HEK293 (cell line): ENCODE data around the gene LARGE1.
A peak's percentile ranks its signal among the peaks of the same experiment; 100 is the strongest.

Experiments used
- CTCF ChIA-PET: fragments of 350-600 bp; formaldehyde crosslinking; extraction: SDS; loops from one replicate; lab custom pipeline; 2021; ENCODE audit warnings: antibody characterized with exemption; lab: Yijun Ruan, JAX
- POLR2A ChIA-PET: fragments of 300-600 bp; formaldehyde crosslinking; extraction: SDS; loops from one replicate; lab custom pipeline; 2020; ENCODE audit warnings: antibody characterized with exemption, inconsistent platforms; lab: Yijun Ruan, JAX
- H3K27ac ChIP-seq: fragments of 200-500 bp; sonication (Bioruptor generic); 2 replicates; pipeline ENCODE4 v1.5.1; 2014; ENCODE audit warnings: low read depth, low read length, control low read depth, inconsistent platforms; ENCODE audit errors: extremely low read depth
- H3K36me3 ChIP-seq, 2 experiments: fragments of 200-500 bp in 1 of 2; sonication (Bioruptor generic) in 1 of 2; 1 replicate in 1 of 2; 2 replicates in 1 of 2; pipeline ENCODE4 v1.5.1; 2014 to 2017; ENCODE audit warnings: inconsistent platforms in 2 of 2, low read length in 2 of 2; ENCODE audit not compliant: control insufficient read depth in 2 of 2, insufficient read depth in 1 of 2
- H3K4me1 ChIP-seq: fragments of 200-500 bp; sonication (Bioruptor generic); 2 replicates; pipeline ENCODE4 v1.5.1; 2014; ENCODE audit warnings: mild to moderate bottlenecking, low read length, inconsistent platforms; ENCODE audit not compliant: control insufficient read depth, insufficient read depth
- H3K4me3 ChIP-seq: 2 replicates; pipeline ENCODE4 v1.5.1; 2011; ENCODE audit warnings: low read depth, mild to moderate bottlenecking, control low read depth, low read length, moderate library complexity
- H3K9me3 ChIP-seq: fragments of 200-500 bp; sonication (Bioruptor generic); 2 replicates; pipeline ENCODE4 v1.5.1; 2014; ENCODE audit warnings: low read depth, low read length, inconsistent platforms; ENCODE audit not compliant: control insufficient read depth, insufficient read depth
- EGR2 ChIP-seq: fragments of 450-650 bp; formaldehyde crosslinking; IDR thresholded peaks from 2 replicates; pipeline ENCODE4 v1.5.1; 2016; ENCODE audit warnings: low read depth, missing biosample characterization, missing genetic modification characterization
- MEIS1 ChIP-seq: sonication (generic); formaldehyde crosslinking; IDR thresholded peaks from 2 replicates; pipeline ENCODE4 v1.8.1; 2022; ENCODE audit warnings: missing genetic modification reagents, mild to moderate bottlenecking, borderline replicate concordance
- SP7 ChIP-seq: fragments of 450-650 bp; formaldehyde crosslinking; IDR thresholded peaks from 2 replicates; pipeline ENCODE4 v1.5.1; 2016; ENCODE audit warnings: missing biosample characterization, missing genetic modification characterization
- ZEB2 ChIP-seq: fragments of 450-650 bp; formaldehyde crosslinking; IDR thresholded peaks from 2 replicates; pipeline ENCODE4 v1.5.1; 2016; ENCODE audit warnings: missing biosample characterization, missing genetic modification characterization
- ZFHX2 ChIP-seq: fragments of 450-650 bp; formaldehyde crosslinking; conservative IDR thresholded peaks from 2 replicates; pipeline ENCODE4 v1.5.1; 2016; ENCODE audit warnings: missing biosample characterization, missing genetic modification characterization
- ZNF202 ChIP-seq: fragments of 450-650 bp; formaldehyde crosslinking; IDR thresholded peaks from 2 replicates; pipeline ENCODE4 v1.5.1; 2016; ENCODE audit warnings: missing biosample characterization, missing genetic modification characterization, borderline replicate concordance
- ZNF211 ChIP-seq: fragments of 450-650 bp; formaldehyde crosslinking; IDR thresholded peaks from 2 replicates; pipeline ENCODE4 v1.5.1; 2016; ENCODE audit warnings: low read depth, missing biosample characterization, missing genetic modification characterization
- ZNF266 ChIP-seq: fragments of 450-650 bp; formaldehyde crosslinking; IDR thresholded peaks from 2 replicates; pipeline ENCODE4 v1.5.1; 2016; ENCODE audit warnings: missing biosample characterization, missing genetic modification characterization, low read depth
- ZNF394 ChIP-seq: fragments of 450-650 bp; formaldehyde crosslinking; IDR thresholded peaks from 2 replicates; pipeline ENCODE4 v1.5.1; 2016; ENCODE audit warnings: missing biosample characterization, missing genetic modification characterization, mild to moderate bottlenecking, moderate library complexity, borderline replicate concordance
- ZNF585B ChIP-seq: fragments of 450-650 bp; formaldehyde crosslinking; IDR thresholded peaks from 2 replicates; pipeline ENCODE4 v1.5.1; 2016; ENCODE audit warnings: missing biosample characterization, missing genetic modification characterization
- ZNF623 ChIP-seq: fragments of 450-650 bp; formaldehyde crosslinking; IDR thresholded peaks from 2 replicates; pipeline ENCODE4 v1.5.1; 2016; ENCODE audit warnings: missing biosample characterization, missing genetic modification characterization
- ZNF701 ChIP-seq: fragments of 450-650 bp; formaldehyde crosslinking; IDR thresholded peaks from 2 replicates; pipeline ENCODE4 v1.5.1; 2016; ENCODE audit warnings: missing biosample characterization, missing genetic modification characterization
- ZNF704 ChIP-seq: fragments of 450-650 bp; formaldehyde crosslinking; IDR thresholded peaks from 2 replicates; pipeline ENCODE4 v1.5.1; 2016; ENCODE audit warnings: missing biosample characterization, missing genetic modification characterization
- ZNF76 ChIP-seq: fragments of 450-650 bp; formaldehyde crosslinking; IDR thresholded peaks from 2 replicates; pipeline ENCODE4; 2016; ENCODE audit warnings: low read depth, missing biosample characterization, missing genetic modification characterization, borderline replicate concordance
- ZNF776 ChIP-seq: fragments of 450-650 bp; formaldehyde crosslinking; IDR thresholded peaks from 2 replicates; pipeline ENCODE4 v1.5.0; 2017; ENCODE audit warnings: missing biosample characterization, missing genetic modification characterization, borderline replicate concordance
- ZSCAN16 ChIP-seq: fragments of 450-650 bp; formaldehyde crosslinking; IDR thresholded peaks from 2 replicates; pipeline ENCODE4 v1.5.1; 2016; ENCODE audit warnings: missing biosample characterization, missing genetic modification characterization
- ZSCAN5A ChIP-seq: fragments of 450-650 bp; formaldehyde crosslinking; IDR thresholded peaks from 2 replicates; pipeline ENCODE4 v1.5.1; 2016; ENCODE audit warnings: missing biosample characterization, missing genetic modification characterization
- TF ChIP-seq, protein P1 (sequence below): fragments of 450-650 bp; formaldehyde crosslinking; IDR thresholded peaks from 2 replicates; pipeline ENCODE4 v1.5.1; 2016; ENCODE audit warnings: missing biosample characterization, missing genetic modification characterization

The LARGE1 gene

GRCh38 chr22:33706100-33706499, 214.2 kb downstream of the LARGE1 start:
- CTCF ChIA-PET: no interaction called here
- Histone ChIP-seq H3K36me3 (no peaks in the 10 kb centered on the region), H3K4me1 (no peaks in the 10 kb centered on the region)
- TF ChIP-seq ZSCAN16 (tag by site-specific recombination): no peak
- no peak for TF ChIP-seq ZNF623 (tag by site-specific recombination)
- peak; percentile 65 for TF ChIP-seq EGR2 (tag by site-specific recombination)
- TF ChIP-seq ZFHX2 (tag by site-specific recombination): peak; percentile 40; the same call in 1 of the 2 replicates
- TF ChIP-seq, all 188 proteins: peak for 2
- POLR2A ChIA-PET: no interaction called here
- H3K4me3 ChIP-seq: no peak overlapping the region
- H3K27ac ChIP-seq: no peak overlapping the region
- no peaks in the 10 kb centered on the region for H3K9me3 ChIP-seq

- TF ChIP-seq MEIS1 (CRISPR knock-in tag) (no peak), ZSCAN5A (tag by site-specific recombination) (no peak), ZEB2 (tag by site-specific recombination) (no peak), ZNF211 (tag by site-specific recombination) (no peak), ZNF585B (no peak), ZNF701 (no peak), ZNF202 (tag by site-specific recombination) (no peak), ZNF76 (no peak), ZNF266 (tag by site-specific recombination) (no peak), ZNF776 (tag by site-specific recombination) (no peak), ZNF704 (tag by site-specific recombination) (no peak), SP7 (tag by site-specific recombination) (no peak), ZNF394 (tag by site-specific recombination) (no peak)
- TF ChIP-seq, protein P1, sequence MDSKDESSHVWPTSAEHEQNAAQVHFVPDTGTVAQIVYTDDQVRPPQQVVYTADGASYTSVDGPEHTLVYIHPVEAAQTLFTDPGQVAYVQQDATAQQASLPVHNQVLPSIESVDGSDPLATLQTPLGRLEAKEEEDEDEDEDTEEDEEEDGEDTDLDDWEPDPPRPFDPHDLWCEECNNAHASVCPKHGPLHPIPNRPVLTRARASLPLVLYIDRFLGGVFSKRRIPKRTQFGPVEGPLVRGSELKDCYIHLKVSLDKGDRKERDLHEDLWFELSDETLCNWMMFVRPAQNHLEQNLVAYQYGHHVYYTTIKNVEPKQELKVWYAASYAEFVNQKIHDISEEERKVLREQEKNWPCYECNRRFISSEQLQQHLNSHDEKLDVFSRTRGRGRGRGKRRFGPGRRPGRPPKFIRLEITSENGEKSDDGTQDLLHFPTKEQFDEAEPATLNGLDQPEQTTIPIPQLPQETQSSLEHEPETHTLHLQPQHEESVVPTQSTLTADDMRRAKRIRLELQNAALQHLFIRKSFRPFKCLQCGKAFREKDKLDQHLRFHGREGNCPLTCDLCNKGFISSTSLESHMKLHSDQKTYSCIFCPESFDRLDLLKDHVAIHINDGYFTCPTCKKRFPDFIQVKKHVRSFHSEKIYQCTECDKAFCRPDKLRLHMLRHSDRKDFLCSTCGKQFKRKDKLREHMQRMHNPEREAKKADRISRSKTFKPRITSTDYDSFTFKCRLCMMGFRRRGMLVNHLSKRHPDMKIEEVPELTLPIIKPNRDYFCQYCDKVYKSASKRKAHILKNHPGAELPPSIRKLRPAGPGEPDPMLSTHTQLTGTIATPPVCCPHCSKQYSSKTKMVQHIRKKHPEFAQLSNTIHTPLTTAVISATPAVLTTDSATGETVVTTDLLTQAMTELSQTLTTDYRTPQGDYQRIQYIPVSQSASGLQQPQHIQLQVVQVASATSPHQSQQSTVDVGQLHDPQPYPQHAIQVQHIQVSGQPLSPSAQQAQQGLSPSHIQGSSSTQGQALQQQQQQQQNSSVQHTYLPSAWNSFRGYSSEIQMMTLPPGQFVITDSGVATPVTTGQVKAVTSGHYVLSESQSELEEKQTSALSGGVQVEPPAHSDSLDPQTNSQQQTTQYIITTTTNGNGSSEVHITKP (tag by site-specific recombination): no peak
- ChIA-PET CTCF (interaction anchor here (1.3 kb wide), 1 partner anchor 396 kb away, joined by 3 read pairs; no protein-coding TSS in a partner anchor), POLR2A (no interaction called here)
- Histone ChIP-seq H3K4me3 (no peak overlapping the region), H3K9me3 (no peaks in the 10 kb centered on the region), H3K4me1 (0 out of 2 replicates have a peak, but pooled peaks cover 4% of the 10 kb centered on the region), H3K27ac (no peak overlapping the region), H3K36me3 (peaks cover 0 to 7% of the 10 kb centered on the region in 2 experiments; a peak in 1 of 3 replicates)
Observed at GRCh38 chr22:33699176-33699575, 221.1 kb downstream of the LARGE1 start.
